ENCODE results near the gene BRD2.
"Not testable (repeated sequence)": the region's sequence is repeated elsewhere in the genome, so short reads cannot be mapped to it uniquely, and the experiment has no call there.

BRD2 gene

DNA sequence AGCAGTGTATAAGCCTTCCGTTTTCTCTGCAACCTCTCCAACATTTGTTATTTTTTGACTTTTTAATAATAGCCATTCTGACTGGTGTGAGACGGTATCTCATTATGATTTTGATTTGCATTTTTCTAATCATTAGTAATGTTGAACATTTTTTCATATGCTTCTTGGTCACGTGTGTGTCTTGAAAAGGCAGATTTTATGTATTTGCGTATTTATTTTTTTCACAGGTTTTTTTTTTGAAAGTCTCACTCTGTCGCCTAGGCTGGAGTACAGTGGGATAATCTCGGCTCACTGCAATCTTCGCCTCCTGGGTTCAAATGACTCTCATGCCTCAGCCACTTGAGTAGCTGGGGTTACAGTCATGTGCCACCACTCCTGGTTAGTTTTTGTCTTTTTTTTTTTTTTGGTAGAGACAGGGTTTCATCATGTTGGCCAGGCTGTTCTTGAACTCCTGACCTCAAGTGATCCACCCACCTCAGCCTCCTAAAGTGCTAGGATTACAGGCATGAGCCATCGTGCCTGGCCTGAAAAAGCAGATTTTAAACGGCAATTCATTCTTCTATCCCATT, 25.8 kb upstream of the BRD2 start:
- not testable (repeated sequence) for H3K27me3 Mint-ChIP-seq (ENCODE audit: low read depth); H3K36me3 Mint-ChIP-seq (ENCODE audit: low read depth); DNase-seq (ENCODE audit: low spot score); H3K9me3 Mint-ChIP-seq
- Mint-ChIP-seq H3K4me1 (ENCODE audit: low read depth) (peaks cover 53% of the 10 kb centered on the region), H3K4me3 (peak overlapping the region; percentile 27), H3K27ac (peak overlapping the region; percentile 12)

GRCh38 chr6:32943864-32944649, 24.3 kb upstream of the BRD2 start:
- peak; percentile 42 for DNase-seq (ENCODE audit: low spot score)
- Mint-ChIP-seq H3K4me3 (peak overlapping the region; percentile 88), H3K27me3 (ENCODE audit: low read depth) (no peaks in the 10 kb centered on the region), H3K4me1 (ENCODE audit: low read depth) (peaks cover 53% of the 10 kb centered on the region), H3K9me3 (peaks cover 5% of the 10 kb centered on the region), H3K27ac (peak overlapping the region; percentile 97), H3K36me3 (ENCODE audit: low read depth) (peaks cover 7% of the 10 kb centered on the region)

GRCh38 chr6:32945108-32945760, 23.2 kb upstream of the BRD2 start:
- Mint-ChIP-seq H3K4me3 (no peak overlapping the region), H3K9me3 (peaks cover 5% of the 10 kb centered on the region), H3K27me3 (ENCODE audit: low read depth) (no peaks in the 10 kb centered on the region), H3K4me1 (ENCODE audit: low read depth) (peaks cover 59% of the 10 kb centered on the region), H3K27ac (peak overlapping the region; percentile 97), H3K36me3 (ENCODE audit: low read depth) (peaks cover 14% of the 10 kb centered on the region)
- DNase-seq (ENCODE audit: low spot score), result no peak

GRCh38 chr6:32945953-32946352, 22.4 kb upstream of the BRD2 start:
- Mint-ChIP-seq H3K27me3 (ENCODE audit: low read depth) (no peaks in the 10 kb centered on the region), H3K36me3 (ENCODE audit: low read depth) (peaks cover 14% of the 10 kb centered on the region), H3K9me3 (peaks cover 5% of the 10 kb centered on the region), H3K4me1 (ENCODE audit: low read depth) (peaks cover 58% of the 10 kb centered on the region), H3K27ac (no peak overlapping the region), H3K4me3 (no peak overlapping the region)
- DNase-seq (ENCODE audit: low spot score), result no peak

- peaks cover 5% of the 10 kb centered on the region for H3K9me3 Mint-ChIP-seq
- H3K4me3 Mint-ChIP-seq, result no peak overlapping the region
- H3K27me3 Mint-ChIP-seq (ENCODE audit: low read depth), result no peaks in the 10 kb centered on the region
- peaks cover 14% of the 10 kb centered on the region for H3K36me3 Mint-ChIP-seq (ENCODE audit: low read depth)
- no peak for DNase-seq (ENCODE audit: low spot score)
- peaks cover 50% of the 10 kb centered on the region for H3K4me1 Mint-ChIP-seq (ENCODE audit: low read depth)
- H3K27ac Mint-ChIP-seq, result no peak overlapping the region
Measured at GRCh38 chr6:32946893-32947292, 21.5 kb upstream of the BRD2 start.

- H3K36me3 Mint-ChIP-seq (ENCODE audit: low read depth), result peaks cover 14% of the 10 kb centered on the region
- no peaks in the 10 kb centered on the region for H3K27me3 Mint-ChIP-seq (ENCODE audit: low read depth)
- no peak overlapping the region for H3K4me3 Mint-ChIP-seq
- H3K9me3 Mint-ChIP-seq, result peaks cover 5% of the 10 kb centered on the region
- peaks cover 50% of the 10 kb centered on the region for H3K4me1 Mint-ChIP-seq (ENCODE audit: low read depth)
- no peak overlapping the region for H3K27ac Mint-ChIP-seq
- DNase-seq (ENCODE audit: low spot score), result no peak
Measured at GRCh38 chr6:32947552-32948465, 20.6 kb upstream of the BRD2 start.

- Mint-ChIP-seq H3K4me1 (ENCODE audit: low read depth) (peaks cover 53% of the 10 kb centered on the region), H3K27ac (no peak overlapping the region), H3K9me3 (peaks cover 5% of the 10 kb centered on the region), H3K4me3 (no peak overlapping the region), H3K27me3 (ENCODE audit: low read depth) (no peaks in the 10 kb centered on the region), H3K36me3 (ENCODE audit: low read depth) (peaks cover 14% of the 10 kb centered on the region)
- no peak for DNase-seq (ENCODE audit: low spot score)
Measured at GRCh38 chr6:32949113-32949512, 19.3 kb upstream of the BRD2 start.

DNA sequence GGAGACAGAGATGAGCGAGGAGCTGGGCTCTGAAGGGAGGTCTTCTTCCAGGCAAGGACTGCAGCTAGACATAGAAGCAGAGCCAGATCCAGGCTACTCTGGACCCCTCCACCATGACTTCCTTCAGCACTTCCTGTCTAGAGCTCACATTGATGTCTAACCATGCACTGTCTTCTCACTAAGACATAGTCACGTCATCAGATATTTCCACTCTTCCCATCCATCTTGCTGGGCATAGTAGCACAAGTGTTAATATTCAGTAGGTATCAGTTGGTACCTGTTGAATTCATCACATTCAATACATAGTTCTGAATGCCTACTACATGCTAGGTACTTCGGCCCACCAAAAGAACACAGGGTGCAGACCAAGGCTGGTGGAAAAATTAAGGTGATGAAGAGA, 18.4 kb upstream of the BRD2 start:
- Mint-ChIP-seq H3K36me3 (ENCODE audit: low read depth) (peaks cover 14% of the 10 kb centered on the region), H3K27ac (peak overlapping the region; percentile 3), H3K9me3 (peaks cover 5% of the 10 kb centered on the region), H3K27me3 (ENCODE audit: low read depth) (no peaks in the 10 kb centered on the region), H3K4me3 (no peak overlapping the region), H3K4me1 (ENCODE audit: low read depth) (peaks cover 51% of the 10 kb centered on the region)
- no peak for DNase-seq (ENCODE audit: low spot score)

- H3K36me3 Mint-ChIP-seq (ENCODE audit: low read depth), result peaks cover 12% of the 10 kb centered on the region
- H3K4me1 Mint-ChIP-seq (ENCODE audit: low read depth), result peaks cover 51% of the 10 kb centered on the region
- no peak overlapping the region for H3K27ac Mint-ChIP-seq
- peaks cover 3% of the 10 kb centered on the region for H3K9me3 Mint-ChIP-seq
- no peaks in the 10 kb centered on the region for H3K27me3 Mint-ChIP-seq (ENCODE audit: low read depth)
- no peak for DNase-seq (ENCODE audit: low spot score)
- no peak overlapping the region for H3K4me3 Mint-ChIP-seq
Measured at GRCh38 chr6:32950449-32950848, 17.9 kb upstream of the BRD2 start.

DNA sequence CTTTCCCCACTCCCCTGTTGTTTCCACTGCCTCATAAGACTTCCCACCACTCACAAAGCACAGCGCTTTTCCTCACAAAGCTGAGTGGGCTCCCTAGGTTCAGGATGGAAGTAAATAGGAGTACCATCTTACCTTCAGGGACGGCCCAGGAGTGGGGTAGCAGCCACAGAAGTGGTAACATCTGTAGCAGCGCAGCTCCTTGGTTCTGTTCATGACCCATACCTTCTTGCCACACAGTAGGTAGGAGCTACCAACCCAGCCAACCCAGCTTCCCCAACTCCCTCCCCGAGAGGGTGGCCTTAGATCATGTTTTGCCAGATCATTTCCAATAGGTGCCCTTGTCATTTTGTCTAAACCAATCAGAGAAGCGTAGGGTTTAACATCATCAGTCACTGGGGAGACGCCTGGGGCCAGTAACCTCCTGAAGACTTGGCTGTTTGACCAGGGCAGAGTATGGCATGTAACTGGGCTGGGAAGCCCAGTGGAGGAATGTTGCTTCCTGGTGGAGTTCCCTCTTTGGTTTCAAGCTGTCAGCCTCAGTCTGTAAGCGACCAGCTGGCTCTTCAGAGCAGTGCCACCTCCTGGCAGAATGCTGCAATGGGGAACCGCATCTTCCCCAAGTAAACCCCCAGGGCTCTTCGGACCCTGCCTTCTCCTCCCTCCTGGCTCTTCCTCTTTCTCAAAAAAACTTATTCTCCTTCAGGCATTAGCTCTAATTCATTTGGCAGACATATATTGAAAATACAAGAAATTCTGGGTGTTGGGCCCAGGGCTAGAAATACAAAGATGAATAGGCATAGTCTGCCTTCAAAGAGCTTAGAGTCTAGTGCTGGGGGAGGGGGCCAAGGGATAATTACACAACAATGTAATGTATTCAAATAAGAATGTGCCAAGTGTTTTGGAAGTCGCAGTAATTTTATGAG, 15.3 kb upstream of the BRD2 start, which contains the start of gene HLA-DMA:
HLA-DMA (minus strand) TSS at position 281 of the 923 bp plus-strand sequence; CDS start at position 220, 61 bp downstream.
- Mint-ChIP-seq H3K36me3 (ENCODE audit: low read depth) (peaks cover 7% of the 10 kb centered on the region), H3K27ac (peak within 1 kb of the TSS; percentile 82), H3K27me3 (ENCODE audit: low read depth) (no peaks in the 10 kb centered on the region), H3K4me3 (peak within 1 kb of the TSS; percentile 87), H3K4me1 (ENCODE audit: low read depth) (peaks cover 49% of the 10 kb centered on the region), H3K9me3 (no peaks in the 10 kb centered on the region)
- peak; percentile 76 for DNase-seq (ENCODE audit: low spot score)

DNA sequence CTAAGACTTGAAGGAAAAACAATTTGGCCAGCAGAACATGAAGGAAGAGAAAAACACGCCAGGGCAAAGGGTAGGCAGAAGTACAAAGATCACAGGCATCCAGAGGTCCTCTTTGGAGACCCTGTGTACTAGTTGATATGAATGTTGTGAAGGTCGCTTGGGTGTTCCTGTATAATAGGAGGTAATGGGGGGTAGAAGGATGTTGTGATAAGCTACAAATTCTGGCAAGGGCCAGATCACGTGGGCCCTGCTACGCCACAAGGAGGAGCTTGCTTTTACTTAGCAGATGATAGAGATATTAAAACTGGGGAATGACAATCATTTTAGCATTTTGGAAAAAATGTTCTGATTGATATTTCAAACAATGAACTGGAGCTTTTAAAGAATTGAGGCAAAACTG, 14.6 kb upstream of the BRD2 start:
- Mint-ChIP-seq H3K9me3 (no peaks in the 10 kb centered on the region), H3K27me3 (ENCODE audit: low read depth) (no peaks in the 10 kb centered on the region), H3K4me3 (no peak overlapping the region), H3K27ac (peak overlapping the region; percentile 82), H3K4me1 (ENCODE audit: low read depth) (peaks cover 50% of the 10 kb centered on the region), H3K36me3 (ENCODE audit: low read depth) (peaks cover 7% of the 10 kb centered on the region)
- DNase-seq (ENCODE audit: low spot score), result no peak

- H3K27ac Mint-ChIP-seq, result no peak overlapping the region
- no peaks in the 10 kb centered on the region for H3K27me3 Mint-ChIP-seq (ENCODE audit: low read depth)
- no peak overlapping the region for H3K4me3 Mint-ChIP-seq
Measured at GRCh38 chr6:32954267-32954666, 14.1 kb upstream of the BRD2 start.

More at GRCh38 chr6:32954267-32954666, 14.1 kb upstream of the BRD2 start:
- no peak for DNase-seq (ENCODE audit: low spot score)
- H3K4me1 Mint-ChIP-seq (ENCODE audit: low read depth), result peaks cover 48% of the 10 kb centered on the region
- H3K36me3 Mint-ChIP-seq (ENCODE audit: low read depth), result peaks cover 6% of the 10 kb centered on the region
- H3K9me3 Mint-ChIP-seq, result no peaks in the 10 kb centered on the region
